Measurements from ENCODE around the gene DACH1.
"Not testable (repeated sequence)": the region's sequence is repeated elsewhere in the genome, so short reads cannot be mapped to it uniquely, and the experiment has no call there.

The DACH1 gene

DNA sequence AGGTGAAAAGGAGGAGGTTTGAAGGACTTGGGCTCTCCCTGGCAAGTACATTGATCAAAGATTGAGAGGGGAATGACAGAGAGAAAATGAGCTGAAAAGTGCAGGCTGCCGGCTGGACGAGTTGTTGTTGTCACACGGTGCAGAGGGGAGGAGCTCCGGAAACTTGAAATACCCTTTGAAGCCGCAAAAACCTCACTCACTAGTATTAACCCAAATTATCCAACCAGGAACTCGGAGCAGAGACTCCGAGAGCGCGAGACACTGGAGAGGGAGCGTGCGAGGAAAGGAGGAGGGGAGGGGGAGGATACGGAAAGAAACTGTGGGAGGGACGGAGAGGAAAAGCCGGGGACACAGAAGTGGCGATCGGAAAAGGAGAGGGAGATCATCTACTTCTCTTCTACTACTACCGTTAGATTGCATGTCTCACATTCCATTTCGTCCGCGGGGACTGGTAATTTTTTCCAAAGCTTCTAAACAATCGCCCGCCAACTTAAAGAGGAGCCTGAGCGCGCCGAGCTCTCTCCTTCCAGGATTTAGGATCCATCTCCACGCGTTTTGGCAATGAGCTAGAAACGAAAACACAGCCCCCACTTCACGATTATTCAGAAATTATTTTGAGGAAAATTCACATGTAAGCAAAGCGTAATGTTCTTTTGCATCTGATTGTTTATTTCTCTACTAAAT is at the start of gene DACH1:
Gene DACH1 (minus strand): TSS at position 74 of the 684 bp plus-strand sequence.
- DNase-seq (ENCODE audit: low spot score): peak; percentile 48

DNA sequence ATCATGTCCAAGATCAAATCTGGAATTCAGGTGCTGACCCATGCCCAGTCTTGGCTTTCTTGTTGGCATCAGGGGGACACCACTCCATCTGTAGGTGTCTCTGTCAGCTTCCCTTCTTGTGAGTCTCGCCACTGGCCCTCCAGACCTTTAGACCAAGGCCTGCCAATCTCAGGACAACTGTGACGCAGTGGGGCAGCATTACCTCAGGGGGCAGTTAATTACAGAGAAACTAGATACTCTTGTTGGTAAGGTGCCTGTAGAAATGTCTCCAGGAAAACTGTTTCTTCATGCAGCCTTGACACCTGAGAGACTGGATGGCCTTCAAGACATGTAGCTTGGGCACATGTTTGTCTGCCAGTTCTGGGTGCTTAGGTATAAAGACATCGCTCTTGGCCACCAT is 46.7 kb upstream of the DACH1 start:
- DNase-seq (ENCODE audit: low spot score): no peak

DNA sequence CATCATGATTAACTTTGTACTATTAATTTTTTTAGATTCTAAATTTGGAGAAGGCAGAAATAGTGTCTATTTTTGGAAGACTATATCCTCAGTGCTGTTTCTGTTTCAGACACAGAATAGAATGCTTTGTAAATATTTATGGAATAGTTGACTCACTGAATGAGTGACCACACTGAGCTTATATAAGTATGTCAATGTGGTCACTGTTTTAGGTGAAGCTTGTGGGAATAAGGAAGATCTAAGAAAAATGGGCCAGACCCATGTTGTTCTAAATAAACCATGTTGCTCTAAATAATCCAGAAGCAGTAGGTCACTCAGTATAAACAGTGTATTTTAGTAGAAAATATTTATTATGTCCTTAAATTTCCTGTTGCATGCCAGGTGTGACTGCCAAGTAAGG is 45.5 kb upstream of the DACH1 start:
- DNase-seq (ENCODE audit: low spot score): no peak

DNA sequence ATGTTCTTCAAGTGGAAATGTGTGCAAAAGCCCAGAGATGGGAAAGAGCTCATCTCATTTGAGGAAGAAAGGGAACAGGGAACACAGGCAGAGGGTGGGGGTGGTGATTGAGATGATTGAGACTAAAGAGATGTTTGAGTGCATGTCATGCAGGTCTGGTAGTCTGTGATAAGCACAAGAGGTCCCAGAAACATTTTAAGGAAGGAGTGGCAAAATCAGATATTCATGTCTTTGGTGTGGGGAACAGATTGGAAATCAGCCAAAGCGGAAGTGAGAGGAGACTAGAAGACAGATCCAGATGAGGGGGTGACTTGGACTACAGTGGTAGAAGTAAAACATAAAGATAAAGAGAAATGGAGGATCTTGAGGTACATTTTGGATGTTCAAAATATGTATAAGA is 39.4 kb upstream of the DACH1 start:
- no peak for DNase-seq (ENCODE audit: low spot score)

DNA sequence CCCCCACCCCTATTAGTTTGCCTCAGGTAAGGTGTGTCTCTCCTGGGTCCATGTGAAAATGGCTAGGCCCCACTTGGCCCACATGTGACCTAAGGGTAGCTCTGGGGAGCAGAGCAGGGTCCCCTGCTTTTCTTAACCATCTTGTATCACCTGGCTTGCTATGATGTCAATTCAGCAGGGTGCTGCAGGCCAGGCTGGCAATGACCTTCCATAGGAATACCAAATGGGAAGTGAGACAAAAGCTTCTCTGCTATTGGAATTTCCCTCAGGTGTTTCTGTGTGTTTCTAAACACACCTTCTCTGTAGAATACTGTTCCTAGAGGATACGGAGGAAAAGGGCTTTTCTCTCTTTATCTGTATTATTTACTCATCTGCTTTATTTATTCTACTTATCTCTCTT is 35.7 kb upstream of the DACH1 start:
- DNase-seq (ENCODE audit: low spot score): no peak

DNA sequence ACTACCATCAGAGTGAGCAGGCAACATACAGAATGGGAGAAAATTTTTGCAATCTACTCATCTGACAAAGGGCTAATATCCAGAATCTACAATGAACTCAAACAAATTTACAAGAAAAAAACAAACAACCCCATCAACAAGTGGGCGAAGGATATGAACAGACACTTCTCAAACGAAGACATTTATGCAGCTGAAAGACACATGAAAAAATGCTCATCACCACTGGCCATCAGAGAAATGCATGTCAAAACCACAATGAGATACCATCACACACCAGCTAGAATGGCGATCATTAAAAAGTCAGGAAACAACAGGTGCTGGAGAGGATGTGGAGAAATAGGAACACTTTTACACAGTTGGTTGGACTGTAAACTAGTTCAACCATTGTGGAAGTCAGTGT is 26.5 kb upstream of the DACH1 start:
- DNase-seq (ENCODE audit: low spot score): not testable (repeated sequence)

DNA sequence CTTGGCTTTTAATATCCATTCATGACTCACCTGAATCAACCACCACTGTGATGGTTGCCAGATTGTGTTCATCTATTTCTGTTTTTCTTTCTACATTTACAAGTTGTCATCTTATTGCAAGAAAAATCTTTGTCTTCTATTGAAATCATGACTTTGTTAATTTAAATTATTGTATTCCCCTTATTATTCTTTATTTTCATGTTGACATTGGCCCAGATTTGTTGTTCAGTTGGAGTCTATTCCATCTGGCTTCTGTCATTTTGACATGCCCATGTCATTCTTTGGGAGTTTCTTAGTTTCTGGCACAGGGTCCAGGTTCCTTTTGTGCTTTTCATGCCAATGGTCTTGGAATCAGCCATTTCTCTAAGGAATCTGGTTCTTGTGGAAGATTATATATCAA is 19.9 kb upstream of the DACH1 start:
- no peak for DNase-seq (ENCODE audit: low spot score)

DNA sequence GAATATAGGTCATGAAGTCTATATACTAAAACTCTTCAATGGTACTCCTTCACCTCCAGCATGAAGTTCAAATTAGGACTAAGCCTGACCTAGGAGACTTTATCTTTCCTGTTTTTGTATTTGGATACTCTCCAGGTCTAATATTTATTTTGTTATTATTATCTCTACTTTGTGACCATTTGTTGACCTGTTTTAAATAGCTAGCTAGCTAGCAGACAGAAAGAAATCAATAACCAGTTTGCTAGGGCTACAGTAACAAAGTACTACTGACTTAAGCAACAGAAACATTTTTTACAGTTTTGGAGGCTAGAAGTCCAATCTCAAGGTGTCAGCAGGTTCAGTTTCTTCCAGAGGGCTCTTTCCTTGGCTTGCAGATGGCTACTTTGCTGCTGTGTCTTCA is 15.1 kb upstream of the DACH1 start:
- no peak for DNase-seq (ENCODE audit: low spot score)

DNA sequence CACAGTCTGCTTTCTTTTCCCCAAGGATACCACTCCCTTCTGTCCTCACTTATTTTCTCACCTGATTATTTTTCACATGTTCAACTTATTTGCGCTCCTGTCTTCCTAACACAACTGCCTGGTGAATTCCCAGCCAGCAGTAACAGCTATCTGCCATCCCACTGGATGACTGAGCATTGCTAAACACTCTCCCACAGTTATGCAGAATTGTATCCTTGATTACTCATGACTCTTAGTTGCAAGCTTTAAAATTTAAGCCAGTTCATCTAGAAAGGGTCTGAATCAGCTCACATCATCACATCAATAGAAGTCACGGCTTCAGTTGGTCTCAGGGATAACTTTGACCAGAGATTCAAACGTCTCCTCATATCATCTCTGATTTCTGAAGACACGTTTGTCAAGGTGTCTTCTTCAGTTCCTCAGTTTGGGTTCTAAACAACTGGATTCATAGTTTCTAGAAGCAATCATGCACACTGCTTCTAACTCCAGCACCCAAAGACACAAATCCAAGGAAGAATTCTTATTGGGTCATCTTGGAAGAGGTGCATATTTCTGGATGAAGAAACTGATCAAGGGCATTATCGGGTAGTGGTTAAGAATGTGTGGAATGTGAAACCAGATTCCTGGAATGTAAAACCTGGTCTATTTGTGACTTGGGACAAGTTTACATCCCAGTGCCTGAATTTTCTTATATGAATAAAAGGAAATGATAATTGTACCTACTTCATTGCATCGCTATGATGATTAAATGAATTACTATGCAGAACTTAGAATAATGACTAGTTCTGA is 13.9 kb upstream of the DACH1 start:
- DNase-seq (ENCODE audit: low spot score): no peak

DNA sequence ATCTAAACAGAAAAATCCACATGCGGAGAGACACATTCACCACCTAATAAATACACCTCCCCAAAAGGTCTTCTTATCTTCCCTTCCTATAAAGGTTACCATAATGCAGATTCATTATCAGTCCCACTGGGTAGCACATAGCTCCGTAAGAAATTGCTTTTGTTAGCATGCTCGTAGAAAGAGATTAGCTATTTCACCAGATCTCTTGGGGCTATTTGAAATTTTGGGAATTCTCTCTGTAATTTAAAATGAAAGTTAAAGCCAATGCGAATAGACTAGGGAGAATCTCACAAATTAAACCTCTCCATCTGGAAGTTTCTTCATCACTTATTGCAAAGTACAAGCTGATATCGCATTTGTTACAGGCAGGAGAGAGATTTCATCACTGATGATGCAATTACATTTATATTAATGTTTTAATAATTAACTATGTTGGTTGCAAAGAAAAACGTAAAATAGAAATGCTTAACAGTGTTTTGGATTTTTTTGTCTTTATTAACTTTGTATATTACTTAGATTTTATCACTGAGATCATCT is 12.9 kb upstream of the DACH1 start:
- DNase-seq (ENCODE audit: low spot score): no peak

DNA sequence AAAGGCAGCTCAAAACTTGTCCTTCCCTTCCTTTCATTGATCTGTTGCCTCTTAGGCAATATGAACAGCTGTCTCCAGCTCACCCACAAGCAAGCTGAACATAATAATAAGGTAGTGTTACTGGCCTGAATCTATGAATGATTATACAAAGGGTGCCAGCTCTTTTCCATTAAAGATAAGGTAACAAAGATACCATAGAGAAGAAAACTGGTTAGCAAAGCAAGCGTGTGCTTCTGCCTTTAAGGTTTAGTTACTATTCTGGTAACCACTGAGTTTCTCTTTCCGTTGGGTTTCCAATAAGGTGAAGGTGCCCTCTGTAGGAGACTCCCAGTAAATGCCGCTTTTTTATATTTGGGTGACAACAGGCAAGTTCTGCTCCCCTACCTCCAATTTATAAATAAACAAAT is 12.1 kb upstream of the DACH1 start:
- DNase-seq (ENCODE audit: low spot score): peak; percentile 52

DNA sequence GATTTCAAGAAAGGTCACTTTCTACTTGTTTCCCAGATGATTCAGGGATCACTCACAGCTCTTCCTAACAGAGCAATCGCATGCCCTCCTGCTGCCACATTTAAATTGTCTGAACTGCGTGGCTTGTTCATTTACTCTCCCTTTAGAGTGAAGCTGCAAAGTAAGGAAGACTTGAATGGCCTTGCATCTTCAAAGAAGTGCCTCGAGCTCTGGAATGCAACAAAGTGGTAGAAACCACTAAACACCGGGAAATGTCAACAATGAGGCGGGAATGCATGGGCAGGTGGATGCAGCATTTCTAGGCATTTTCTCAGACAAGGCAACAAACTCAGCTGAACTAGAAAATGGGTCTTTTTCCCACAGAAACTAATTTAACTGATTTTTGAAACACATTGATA is 10.3 kb upstream of the DACH1 start:
- no peak for DNase-seq (ENCODE audit: low spot score)

DNA sequence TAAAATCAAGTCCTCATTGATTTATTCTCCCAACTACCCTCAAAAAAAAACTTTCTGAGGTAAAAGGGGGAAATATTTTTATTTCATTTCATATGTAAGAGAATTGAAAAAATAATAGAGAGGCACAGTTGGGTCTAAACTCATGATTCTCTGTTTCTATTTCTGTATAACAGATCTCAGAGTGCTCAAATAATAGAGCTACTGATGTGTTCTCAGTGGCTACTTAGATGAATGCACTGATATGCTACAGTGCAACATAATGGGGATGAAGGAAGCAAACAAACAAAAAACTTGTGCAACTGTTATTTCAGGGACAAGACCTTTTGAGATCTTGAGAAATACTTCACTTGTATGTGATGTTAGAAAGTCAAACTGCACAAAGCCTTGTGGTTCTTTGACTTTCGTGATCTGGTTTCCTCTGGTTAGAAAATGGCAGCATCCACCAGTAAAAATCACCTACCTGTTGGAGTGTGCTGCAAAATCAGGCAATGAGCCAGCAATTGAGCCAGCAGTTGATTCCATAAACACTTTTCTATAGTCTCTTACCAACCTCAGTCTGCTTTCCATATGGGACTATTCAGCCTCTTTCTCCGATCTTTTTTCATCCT is 9.7 kb upstream of the DACH1 start:
- DNase-seq (ENCODE audit: low spot score): no peak

DNA sequence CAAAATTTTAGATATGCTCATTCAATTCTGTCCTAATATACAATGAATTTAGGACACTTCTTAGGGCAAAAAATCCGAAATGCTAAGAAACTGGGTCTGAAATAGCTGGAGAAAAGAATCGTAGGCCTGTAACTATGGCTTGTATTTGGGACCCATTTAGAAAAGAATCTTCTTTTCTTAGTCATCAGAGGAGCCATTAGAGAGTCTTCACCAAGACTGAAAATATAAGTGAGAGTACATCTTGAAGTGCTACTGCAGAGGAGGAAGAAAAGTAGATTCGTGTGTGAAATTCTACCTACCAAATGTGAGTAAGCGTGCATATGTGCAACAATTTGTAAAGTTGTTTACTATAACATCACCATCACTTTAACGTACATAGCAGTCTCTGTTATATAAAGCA is 8.8 kb upstream of the DACH1 start:
- DNase-seq (ENCODE audit: low spot score): no peak

DNA sequence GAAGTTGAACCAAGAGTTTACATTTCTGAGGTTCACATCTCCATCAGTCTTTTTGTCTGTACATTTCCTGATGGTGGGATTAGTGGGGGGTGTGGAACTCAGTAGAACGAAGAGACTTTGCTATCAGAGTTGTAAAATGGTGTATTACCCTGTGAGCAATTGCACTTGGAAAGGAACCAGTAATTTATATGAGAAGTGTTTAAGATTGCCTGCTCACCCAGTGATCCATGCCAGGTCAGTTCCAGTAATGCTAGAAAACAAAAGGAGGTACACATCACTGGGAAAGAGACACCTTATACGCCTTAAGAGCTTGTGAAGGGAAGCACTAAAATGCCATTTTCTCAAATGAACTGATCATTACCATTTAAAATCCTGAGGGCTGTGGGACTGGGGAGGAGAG is 7.5 kb upstream of the DACH1 start:
- DNase-seq (ENCODE audit: low spot score): no peak

DNA sequence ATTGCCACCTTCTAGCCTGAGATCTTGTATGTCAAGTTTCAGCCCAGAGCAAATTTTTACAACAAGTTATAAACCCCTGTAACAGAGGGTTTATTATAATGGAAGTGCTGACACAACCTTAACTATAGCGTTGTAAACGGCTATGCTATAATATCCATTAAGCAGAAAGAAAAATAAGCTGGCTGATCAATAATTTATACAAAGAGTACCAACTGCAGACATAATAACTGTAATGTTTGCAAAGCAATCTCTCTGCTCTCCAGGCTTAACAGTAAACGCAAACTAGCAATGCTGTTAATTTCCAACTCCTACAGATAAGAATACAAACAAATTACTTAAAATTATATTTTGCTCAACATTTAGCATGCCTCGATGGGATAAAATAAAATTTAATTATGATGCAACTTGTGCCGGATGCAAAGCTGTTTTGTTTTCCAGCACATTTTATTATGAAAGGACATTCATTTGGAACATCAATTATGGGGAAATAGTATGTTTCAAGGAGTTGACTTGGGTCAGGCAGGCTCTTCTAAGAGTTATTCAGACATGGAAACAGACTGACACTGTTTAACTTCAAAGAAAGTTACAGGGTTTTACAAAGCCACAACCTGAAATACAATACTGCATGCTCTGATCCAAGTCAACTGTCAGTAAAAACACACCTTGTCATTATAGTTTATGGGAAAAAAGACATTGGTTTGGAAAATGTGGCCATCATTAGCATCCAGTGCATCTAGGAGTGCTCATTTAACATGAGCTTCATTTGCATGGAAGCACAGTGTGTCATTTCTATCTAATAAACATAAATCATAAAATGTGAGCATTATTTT is 6.6 kb upstream of the DACH1 start:
- DNase-seq (ENCODE audit: low spot score): no peak

DNA sequence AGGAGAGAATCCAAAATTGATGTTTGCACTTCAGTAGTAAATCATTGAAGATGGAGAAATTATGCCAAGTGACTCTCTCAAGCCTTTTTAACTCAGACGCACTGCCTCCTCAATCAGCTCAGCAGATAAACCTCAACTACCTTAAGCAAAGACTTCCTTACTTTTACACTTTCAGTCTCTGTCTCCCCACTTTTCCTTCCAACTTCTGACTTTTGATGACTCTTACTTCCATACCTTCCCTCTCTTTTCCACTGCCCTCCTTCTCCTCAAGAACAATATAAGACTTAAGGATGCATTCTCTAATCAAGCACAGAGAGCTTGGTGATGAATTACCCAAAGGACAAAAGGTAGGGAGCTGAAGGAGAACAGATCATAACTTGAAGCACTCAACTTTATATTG is 4.8 kb upstream of the DACH1 start:
- no peak for DNase-seq (ENCODE audit: low spot score)

DNA sequence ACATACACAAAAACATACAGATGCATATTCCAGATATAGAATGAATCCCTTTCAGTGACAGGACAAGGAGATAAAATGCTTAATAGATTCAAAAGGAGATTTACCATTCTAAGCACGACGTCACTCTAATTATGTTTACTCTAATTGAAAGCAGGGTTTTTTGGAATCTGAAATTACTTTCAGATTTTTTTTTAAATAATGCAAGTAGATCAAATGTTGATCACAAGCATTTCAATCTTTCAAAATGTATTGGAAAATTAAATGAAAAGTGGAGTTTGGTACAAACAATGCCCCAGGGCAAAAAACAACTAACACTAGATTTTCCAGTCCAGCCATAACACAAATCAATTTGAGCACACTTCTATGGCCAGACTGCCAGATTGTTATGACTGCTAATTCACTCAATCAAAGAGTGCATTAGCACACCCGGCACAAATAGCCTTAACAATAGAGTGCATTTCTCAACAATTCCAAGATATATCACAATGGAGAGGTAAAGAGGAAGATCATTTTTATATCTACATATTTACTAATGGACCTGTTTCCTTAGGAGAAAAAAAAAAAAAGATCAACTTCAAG is 4.3 kb upstream of the DACH1 start:
- no peak for DNase-seq (ENCODE audit: low spot score)

DNA sequence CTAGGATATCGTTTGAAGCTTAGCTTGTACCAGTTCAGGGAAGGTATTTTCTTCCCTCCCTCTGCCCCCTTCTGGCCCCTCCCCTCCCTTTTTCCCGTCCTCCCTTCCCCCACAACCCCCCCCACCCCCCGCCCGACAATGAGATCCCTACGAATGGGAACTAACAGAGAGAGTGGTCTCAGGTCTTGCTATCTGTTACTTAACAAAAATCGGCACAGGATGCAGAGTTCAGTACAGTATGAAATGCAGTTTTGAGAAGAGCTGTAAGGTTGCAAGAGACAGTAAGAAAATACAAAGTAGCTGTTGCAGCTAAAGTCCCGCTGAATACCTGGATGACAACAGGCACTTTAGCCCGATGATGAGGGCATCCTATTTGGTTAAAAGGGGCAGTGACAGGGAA is 3.1 kb upstream of the DACH1 start:
- no peak for DNase-seq (ENCODE audit: low spot score)

DNA sequence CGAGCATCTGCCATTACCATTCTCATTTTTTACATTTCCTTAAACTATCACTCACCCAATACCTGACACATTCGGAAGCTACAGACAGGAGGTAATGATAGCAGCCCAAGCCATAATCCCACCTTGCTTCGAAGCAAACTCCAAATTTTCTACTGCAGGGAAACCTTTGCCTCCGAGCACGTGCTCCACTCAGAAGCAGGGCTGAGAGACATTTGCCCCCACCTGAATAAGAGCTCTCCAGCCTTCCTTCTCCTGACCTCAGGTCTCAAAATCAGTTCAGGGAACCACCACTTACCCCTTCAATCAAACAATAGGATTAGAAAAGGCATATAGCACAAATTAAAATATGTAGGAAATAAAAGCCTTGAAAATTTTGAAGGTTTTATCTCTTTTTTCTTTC is 2.3 kb upstream of the DACH1 start:
- DNase-seq (ENCODE audit: low spot score): no peak

DNA sequence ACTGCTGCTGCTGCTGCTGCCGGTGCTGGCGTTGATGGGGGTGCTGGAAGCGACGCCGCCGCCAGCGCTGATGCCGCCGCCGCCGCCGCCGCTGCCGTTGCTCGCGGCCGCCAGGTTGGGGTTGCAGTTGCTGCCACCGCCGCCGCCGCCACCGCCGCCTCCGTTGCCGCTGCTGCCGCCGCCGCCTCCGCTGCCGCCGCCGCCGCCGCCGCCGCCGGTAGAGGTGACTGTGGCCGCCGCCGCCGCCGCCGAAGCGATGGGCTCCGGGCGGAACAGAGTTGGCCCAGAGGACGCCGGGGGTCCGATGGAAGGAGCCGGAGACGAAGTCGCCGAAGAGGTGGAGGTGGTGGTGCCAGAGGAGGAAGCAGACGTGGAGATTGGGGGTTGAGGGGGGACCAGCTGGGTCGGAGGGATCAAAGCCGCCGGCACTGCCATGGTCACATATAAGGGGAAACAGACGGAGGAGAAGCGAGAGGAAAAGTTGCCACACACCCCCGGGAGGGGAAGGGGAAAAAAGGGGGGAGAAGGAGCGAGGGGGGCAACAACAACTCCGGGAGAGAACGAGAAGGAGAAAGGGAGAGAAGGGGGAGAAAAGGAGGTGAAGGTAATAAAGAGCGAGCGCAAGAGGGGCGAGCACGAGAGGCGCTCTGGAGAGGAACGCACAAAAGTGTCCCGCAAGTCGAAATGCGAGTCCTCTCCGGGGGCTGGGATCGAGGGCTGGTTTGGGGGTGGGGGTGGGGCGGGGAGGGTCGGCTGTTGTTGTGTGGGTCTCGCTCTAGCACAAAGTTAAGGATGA is 471 bp downstream of the DACH1 start:
- no peak for DNase-seq (ENCODE audit: low spot score)

All from kidney capillary endothelial cell (primary cell).